H1 (cell line): Measurements from ENCODE around the gene IL1A. TPM values are rescaled to one million over a fixed set of nuclear protein-coding genes. Genes with fewer than 3 reads are reported as not detected.

Experiments used
- CHD7 ChIP-seq: fragments of 300-600 bp; sonication (generic); IDR thresholded peaks from 2 replicates; pipeline ENCODE4 v1.7.1; 2012; ENCODE audit warnings: low read length, moderate library complexity, mild to moderate bottlenecking, inconsistent platforms; ENCODE audit not compliant: insufficient replicate concordance
- polyA plus RNA-seq, 7 experiments: library from polyadenylated mRNA; depleted of rRNA in 3 of 7; stranded (reverse) in 5 of 7; unstranded in 2 of 7; fragments of >200 nt in 5 of 7; fragments of 200-250 nt in 2 of 7; gene quantifications; 1 replicate in 5 of 7; 2 replicates in 1 of 7; 4 replicates in 1 of 7; pipeline versions ENCODE4 v1.2.1 to v1.2.3, GENCODE V29; 2011 to 2013; ENCODE audit warnings: missing spikeins in 2 of 7, mixed read lengths in 2 of 7
- total RNA-seq: library from RNA; stranded (reverse); fragmentation: NEBNext Ultra II Directional; extraction: Animal tissue kit (Norgen Biotek cat#: 25700); gene quantifications from 2 replicates; pipeline ENCODE4 v1.2.1, GENCODE V29; 2021

IL1A gene
- total and polyA plus RNA-seq, 2 of the 8 experiments (the other 6 are each of a cell fraction or from before 2014, with no cell fraction given): 0.32 to 0.74 TPM

- TF ChIP-seq CHD7: no peak
These were observed 15.0 kb upstream of the IL1A start (continued) for GRCh38 chr2:112798979-112799975.
